ENCODE data around the gene DOCK4. TPM values are rescaled to one million over a fixed set of nuclear protein-coding genes. Genes with fewer than 3 reads are reported as not detected.

DOCK4 gene
- polyA plus RNA-seq, 1 donor from 2014 or later: not detected

DNA sequence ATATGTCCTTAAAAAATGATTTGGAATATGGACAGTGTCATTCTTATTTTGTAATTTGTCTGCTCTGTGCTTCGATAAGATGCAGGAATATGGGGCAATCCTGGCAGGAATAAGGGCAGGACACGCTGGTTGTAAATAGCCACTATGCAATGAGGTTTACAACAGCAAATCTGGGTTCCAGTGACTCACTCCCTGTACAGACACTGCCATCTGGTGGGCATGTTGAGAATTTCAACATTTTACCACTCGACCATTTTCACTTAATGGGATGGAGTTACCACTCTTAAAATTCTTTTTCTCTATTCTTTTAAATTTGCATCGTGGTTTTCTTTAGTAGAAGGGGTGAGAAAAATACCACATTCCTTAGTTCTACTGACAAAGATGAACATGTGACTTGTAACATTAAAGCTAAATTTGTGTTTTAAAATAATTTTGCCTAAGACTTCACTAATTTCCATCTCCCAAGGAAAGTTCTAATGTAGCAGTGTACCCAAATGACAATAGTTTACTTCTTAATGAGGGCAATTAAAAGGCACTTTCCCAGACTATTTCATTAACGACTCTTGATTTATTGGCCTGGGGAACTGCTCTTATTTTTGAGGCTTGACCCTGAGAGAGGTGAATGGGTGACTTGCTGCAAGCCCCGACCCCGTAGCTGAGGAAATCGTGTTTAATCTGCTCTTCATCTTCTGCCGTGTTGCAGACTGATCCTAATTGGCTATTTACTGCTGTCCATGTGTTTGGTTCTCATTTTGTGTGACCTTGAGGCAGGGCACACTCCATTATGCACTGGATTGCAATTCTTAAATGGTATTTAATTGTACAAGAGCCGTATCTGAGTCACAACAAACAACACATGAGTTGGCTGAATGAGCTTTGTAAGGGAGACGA is 470.3 kb downstream of the DOCK4 start:
- H3K4me3 Mint-ChIP-seq: no peak overlapping the region
- H3K4me1 Mint-ChIP-seq: no peaks in the 10 kb centered on the region
- no peaks in the 10 kb centered on the region for H3K9me3 Mint-ChIP-seq
- H3K36me3 Mint-ChIP-seq: no peaks in the 10 kb centered on the region
- H3K27ac Mint-ChIP-seq: no peak overlapping the region
- no peaks in the 10 kb centered on the region for H3K27me3 Mint-ChIP-seq

DNA sequence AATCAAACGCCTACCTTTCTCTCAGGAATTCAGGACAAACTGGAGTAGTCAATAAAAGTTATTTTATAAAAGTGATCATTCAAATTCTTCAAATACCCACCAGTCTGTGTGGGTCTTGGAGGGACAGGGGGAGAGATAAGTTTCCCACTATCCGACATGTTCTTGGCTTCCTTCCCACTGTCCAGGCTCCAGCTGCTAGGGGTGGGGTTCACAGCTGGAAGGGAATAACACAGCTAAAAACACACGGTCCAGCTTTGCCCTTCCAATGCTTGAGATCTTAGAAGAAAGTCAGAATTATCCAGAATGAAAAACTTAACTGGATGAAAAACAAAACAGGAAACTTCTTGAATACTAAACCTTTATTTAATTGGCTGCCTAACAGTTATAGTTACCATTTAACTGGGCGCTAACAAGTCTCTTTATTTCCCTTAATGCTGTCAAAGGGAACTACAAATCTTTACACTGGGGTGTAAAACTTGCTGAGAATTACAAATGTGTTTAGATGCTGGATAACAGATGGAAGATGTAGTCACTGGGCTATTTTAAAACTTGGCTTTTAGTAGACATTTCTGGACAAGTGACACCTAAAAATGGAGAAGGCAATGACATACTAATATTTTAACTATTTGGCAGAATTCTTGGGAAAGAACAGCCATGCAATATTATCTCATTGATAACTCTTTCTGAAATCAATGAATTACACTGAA is 471.1 kb downstream of the DOCK4 start:
- H3K27ac Mint-ChIP-seq: no peak overlapping the region
- no peaks in the 10 kb centered on the region for H3K27me3 Mint-ChIP-seq
- no peak overlapping the region for H3K4me3 Mint-ChIP-seq
- no peaks in the 10 kb centered on the region for H3K4me1 Mint-ChIP-seq
- no peaks in the 10 kb centered on the region for H3K9me3 Mint-ChIP-seq
- H3K36me3 Mint-ChIP-seq: no peaks in the 10 kb centered on the region

DNA sequence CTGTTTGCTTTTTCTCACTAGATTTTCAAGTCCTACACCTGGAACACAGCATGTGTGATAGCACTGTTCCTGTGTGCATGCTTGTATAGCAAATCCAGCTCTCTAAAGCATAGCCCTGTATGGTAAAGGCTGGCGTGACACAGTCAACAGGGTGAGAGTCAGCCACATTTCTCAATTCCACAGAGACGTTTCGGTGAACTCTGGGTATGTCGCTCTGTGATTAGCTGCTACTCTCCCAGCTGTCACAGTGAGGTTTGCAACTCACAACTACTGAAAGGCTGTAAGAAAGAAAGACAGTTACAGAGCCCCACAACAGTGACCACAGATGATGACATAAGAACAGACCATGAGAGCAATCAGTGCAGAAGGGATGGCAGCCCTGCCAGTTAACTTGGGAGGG is 473.3 kb downstream of the DOCK4 start:
- no peaks in the 10 kb centered on the region for H3K27me3 Mint-ChIP-seq
- H3K4me1 Mint-ChIP-seq: no peaks in the 10 kb centered on the region
- no peak overlapping the region for H3K27ac Mint-ChIP-seq
- H3K4me3 Mint-ChIP-seq: peak overlapping the region in 1 of 4 donors; percentile 47
- H3K36me3 Mint-ChIP-seq: no peaks in the 10 kb centered on the region
- H3K9me3 Mint-ChIP-seq: no peaks in the 10 kb centered on the region

DNA sequence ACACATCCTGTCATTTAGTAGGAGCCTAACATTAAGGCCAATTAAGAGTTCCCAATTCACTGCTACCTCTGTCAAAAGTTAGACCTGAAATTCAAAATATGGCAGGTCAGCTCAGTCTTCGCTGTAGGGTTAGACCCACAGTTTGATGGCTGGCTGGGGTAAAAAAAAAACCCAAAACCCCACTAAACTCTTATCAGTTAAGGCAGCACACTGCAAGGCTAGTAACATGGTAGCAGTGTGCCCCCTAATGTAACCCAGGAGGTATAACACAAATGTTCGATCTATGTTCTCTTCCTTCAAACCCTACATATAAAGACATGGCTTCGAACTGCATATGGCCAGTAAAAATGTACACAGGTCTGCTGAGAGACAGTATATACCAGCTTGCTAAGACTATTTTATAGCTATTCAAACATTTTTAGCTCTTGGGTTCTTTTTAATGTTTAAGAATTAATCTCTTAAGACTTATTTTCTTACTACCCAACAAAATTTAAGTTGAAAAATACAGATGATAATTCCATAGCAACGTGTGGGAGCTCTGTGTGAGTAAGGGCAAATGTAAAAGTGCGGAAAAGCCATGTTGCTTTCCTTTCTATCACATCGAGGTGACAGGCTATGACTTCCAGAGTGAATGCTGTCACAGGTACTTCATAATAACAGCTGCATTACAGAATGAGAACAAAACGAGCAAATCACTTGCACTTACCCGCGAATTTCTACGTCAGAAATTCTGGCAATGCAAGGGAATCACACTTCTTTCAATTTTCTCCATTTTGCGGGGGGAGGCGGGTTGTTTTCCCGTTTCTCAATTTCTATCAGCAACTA is 475.5 kb downstream of the DOCK4 start:
- Mint-ChIP-seq H3K27me3 (peaks cover 2% of the 10 kb centered on the region), H3K4me1 (no peaks in the 10 kb centered on the region), H3K9me3 (no peaks in the 10 kb centered on the region), H3K27ac (peak overlapping the region in 1 of 3 donors; percentile 31), H3K4me3 (no peak overlapping the region), H3K36me3 (no peaks in the 10 kb centered on the region)

DNA sequence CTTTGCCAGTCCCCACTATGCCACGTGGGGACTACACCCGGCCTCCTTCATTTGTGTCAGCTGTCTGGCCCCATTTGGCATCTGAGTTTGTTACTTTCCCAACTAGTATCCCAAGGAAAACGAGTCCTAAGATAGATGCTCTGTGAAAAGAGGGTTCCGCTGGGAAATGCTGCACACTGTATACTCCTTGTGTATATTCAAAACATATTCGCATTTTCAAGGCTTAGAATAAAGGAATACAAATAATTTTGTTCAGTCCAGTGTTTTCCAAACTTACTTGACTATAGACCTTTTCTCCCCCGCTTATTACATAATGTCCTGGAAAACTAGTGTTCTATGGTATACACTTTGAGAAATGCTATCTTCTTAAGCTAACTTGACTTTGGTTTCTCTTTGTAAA is 476.1 kb downstream of the DOCK4 start:
- Mint-ChIP-seq H3K36me3 (no peaks in the 10 kb centered on the region), H3K9me3 (no peaks in the 10 kb centered on the region), H3K4me1 (no peaks in the 10 kb centered on the region), H3K27ac (no peak overlapping the region), H3K27me3 (peaks cover 3% of the 10 kb centered on the region), H3K4me3 (no peak overlapping the region)

DNA sequence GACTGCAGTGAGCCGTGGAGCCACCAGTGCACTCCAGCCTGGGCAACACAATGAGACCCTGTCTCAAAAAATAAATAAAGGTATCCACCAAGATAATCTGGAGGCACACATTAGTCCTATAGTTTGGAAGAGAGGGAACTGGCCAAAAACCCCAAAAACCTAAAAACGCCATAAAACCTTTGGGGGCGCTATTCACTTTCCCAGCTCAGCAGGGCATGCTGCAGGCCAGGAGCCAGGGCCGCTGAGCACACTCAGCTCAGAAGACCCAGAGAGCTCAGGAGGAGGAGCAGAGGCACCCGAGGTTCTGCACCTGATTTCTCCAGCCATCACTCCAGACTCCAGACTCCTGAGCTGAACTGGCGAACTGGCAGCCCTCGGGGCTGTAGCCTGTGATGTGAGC is 476.7 kb downstream of the DOCK4 start:
- H3K36me3 Mint-ChIP-seq: no peaks in the 10 kb centered on the region
- no peak overlapping the region for H3K4me3 Mint-ChIP-seq
- peaks cover 3% of the 10 kb centered on the region for H3K27me3 Mint-ChIP-seq
- no peaks in the 10 kb centered on the region for H3K4me1 Mint-ChIP-seq
- H3K27ac Mint-ChIP-seq: no peak overlapping the region
- no peaks in the 10 kb centered on the region for H3K9me3 Mint-ChIP-seq

DNA sequence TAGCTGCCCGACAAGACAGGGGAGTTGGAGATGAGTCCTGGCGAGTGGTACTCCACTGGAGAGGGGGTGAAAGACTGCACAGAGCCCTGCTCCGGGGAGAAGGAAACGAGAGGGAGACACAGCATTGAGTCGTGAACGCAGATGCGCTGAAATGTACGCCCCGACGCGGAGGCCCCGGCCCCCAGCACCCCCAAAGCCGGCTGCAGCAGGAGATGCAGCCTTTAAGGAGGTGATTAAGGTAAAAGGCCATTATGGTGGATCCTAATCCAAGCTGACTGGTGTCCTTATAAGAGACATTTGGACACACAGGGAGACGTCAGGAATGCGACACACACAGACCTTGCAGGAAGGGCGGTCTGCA is 477.6 kb downstream of the DOCK4 start:
- H3K27ac Mint-ChIP-seq: no peak overlapping the region
- H3K36me3 Mint-ChIP-seq: no peaks in the 10 kb centered on the region
- H3K9me3 Mint-ChIP-seq: no peaks in the 10 kb centered on the region
- no peak overlapping the region for H3K4me3 Mint-ChIP-seq
- peaks cover 5% of the 10 kb centered on the region for H3K27me3 Mint-ChIP-seq
- H3K4me1 Mint-ChIP-seq: peaks cover 0 to 1% (median 0%) of the 10 kb centered on the region in 3 donors

DNA sequence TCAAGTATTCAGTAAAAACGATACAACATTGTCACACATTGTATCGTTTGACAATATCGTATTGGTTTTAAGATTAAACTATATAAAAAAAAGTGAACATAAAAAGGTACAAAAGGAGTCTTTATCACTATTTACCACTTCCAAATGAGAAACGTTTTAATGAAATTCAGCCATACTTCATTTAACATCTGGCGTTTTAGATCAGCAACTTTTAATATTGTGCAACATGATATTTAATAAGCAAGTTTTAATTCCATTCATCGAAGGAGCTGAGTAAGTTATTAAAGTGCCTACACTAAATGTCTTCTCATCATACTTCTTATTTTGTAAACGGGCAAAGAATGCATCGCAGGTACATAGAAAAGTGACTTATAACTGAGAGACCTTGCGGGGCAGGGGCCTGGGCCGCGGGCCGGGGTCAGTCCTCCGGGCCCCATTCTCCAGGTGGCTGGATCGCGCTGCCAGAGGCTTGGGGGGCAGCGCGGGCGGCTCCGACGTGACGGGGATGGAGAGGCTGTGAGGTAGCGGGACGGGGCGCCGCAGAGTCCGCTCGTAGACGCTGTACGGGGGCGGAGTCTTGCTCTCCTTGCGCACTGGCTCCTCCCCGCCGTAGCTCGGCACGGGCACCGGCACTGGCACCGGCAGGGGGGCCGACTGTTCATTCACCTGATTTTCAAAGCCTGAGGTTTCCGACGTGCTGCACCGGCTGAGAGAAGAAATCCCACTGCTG is 478.1 kb downstream of the DOCK4 start:
- Mint-ChIP-seq H3K27me3 (peaks cover 5% of the 10 kb centered on the region), H3K27ac (no peak overlapping the region), H3K9me3 (no peaks in the 10 kb centered on the region), H3K4me3 (no peak overlapping the region), H3K4me1 (peaks cover 0 to 1% (median 0%) of the 10 kb centered on the region in 3 donors), H3K36me3 (no peaks in the 10 kb centered on the region)

DNA sequence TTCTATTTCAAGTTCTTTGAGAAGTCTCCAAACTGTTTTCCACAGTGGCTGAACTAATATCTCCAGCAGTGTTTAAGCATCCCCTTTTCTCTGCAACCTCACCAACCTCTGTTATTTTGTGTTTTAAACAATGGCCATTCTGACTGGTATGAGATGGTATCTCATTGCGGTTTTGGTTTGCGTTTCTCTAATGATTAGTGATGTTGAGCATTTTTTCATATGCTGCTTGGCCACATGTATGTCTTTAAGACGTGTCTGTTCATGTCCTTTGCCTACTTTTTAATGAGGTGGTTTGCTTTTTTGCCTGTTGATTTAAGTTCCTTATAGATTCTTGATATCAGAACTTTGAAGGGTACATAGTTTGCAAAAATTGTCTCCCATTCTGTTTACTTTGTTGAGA is 487.3 kb downstream of the DOCK4 start:
- no peaks in the 10 kb centered on the region for H3K4me1 Mint-ChIP-seq

DNA sequence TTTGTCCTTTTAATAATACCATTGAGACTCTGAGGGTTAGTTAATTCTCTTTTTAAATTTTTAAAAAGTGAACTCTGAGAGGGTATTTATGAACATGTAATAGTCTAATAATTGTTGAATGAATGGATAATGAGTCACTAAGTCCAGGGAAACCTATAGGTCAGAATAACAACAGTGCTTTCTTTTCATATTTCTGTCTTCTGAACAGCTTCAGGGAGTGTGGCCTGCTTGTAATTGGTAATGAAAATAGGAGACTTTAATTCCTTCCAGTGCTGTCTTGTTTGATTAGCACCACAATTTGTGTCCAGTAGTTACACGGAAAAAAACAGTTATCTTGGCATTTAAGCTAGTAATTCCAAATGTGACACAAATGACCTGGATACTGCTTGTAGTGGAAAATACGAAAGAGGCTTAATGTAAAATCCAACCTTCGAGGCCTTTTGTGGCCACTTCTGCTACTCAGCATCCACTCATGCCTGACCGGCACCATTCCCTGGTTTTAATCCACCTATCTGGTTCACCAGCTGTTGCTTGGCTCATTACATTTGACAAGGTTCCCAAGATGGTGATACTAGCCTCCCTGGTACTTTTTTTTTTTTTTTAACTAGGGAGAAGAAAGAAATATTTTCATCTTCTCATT is 494.7 kb downstream of the DOCK4 start:
- Mint-ChIP-seq H3K27me3 (peaks cover 2% of the 10 kb centered on the region), H3K36me3 (peaks cover 1% of the 10 kb centered on the region), H3K4me3 (no peak overlapping the region), H3K4me1 (no peaks in the 10 kb centered on the region), H3K9me3 (no peaks in the 10 kb centered on the region), H3K27ac (peak overlapping the region in 1 of 3 donors; percentile 57)

More for the DNA sequence above, 487.3 kb downstream of the DOCK4 start:
- H3K4me3 Mint-ChIP-seq: no peak overlapping the region
- H3K36me3 Mint-ChIP-seq: no peaks in the 10 kb centered on the region
- no peak overlapping the region for H3K27ac Mint-ChIP-seq
- H3K27me3 Mint-ChIP-seq: peaks cover 3% of the 10 kb centered on the region
- H3K9me3 Mint-ChIP-seq: peaks cover 0 to 2% (median 0%) of the 10 kb centered on the region in 3 donors

DNA sequence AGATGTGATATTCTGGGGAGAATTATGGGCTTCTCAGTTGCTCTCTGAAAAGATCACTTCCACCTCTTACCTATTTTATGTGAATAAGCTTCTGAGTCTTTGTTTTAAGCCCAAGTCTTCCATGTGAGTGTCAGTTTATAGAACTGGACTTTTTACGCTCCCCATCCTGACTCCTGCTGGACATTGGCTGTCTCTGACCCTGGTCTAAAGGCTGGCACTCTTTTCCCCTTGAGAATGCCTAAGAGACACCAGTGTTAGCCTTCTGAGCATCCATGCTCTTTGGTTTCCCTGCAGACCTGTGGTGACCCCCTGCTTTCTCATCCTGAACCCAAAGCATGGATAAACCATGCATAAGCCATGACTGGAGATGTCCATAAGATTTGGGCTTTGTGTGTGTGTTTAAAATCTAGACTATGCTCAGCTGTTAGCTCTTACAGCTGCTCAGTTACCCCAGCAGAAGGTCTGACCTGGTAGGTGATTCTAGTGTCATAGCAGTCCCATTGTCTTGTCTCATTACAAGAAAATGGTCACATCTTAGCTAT is 495.3 kb downstream of the DOCK4 start:
- Mint-ChIP-seq H3K4me1 (no peaks in the 10 kb centered on the region), H3K27ac (no peak overlapping the region), H3K27me3 (peaks cover 2% of the 10 kb centered on the region), H3K9me3 (no peaks in the 10 kb centered on the region), H3K36me3 (peaks cover 1% of the 10 kb centered on the region), H3K4me3 (no peak overlapping the region)

DNA sequence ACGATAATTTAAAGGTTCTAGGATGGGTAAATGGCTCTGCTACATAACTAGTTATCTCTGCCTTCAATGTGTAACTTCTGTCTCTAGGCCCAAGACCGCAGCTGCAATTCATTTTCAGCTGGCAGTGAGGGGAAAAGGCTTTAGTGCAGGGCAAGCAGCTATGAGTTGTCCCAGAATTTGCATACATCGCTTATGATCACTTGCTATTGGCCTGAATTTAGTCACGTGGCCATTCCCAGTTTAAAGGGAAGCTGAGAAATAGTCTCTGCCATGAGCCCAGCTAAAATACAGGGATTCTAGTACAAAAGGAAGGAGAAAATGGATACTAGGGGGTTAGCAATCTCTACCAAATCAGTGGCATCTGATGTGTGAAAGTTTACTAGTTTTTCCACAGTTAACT is 498.1 kb downstream of the DOCK4 start:
- H3K4me1 Mint-ChIP-seq: peaks cover 0 to 1% (median 0%) of the 10 kb centered on the region in 3 donors
- H3K4me3 Mint-ChIP-seq: no peak overlapping the region
- no peaks in the 10 kb centered on the region for H3K36me3 Mint-ChIP-seq
- no peak overlapping the region for H3K27ac Mint-ChIP-seq
- H3K9me3 Mint-ChIP-seq: peaks cover 0 to 6% (median 2%) of the 10 kb centered on the region in 3 donors
- H3K27me3 Mint-ChIP-seq: peaks cover 2% of the 10 kb centered on the region

DNA sequence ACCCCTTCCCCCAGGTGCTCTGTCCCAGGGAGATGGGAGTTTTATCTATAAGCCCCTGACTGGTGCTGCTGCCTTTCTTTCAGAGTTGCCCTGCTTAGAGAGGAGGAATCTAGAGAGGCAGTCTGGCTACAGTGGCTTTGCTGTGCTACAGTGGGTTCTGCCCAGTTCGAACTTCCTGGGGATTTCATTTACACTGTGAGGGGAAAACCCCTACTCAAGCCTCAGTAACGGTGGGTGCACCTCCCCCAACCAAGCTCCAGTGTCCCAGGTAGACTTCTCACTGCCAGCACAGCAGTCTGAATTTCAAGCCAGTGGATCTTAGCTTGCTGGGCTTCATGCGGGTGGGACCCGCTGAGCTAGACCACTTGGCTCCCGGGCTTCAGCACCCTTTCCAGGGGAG is 500.4 kb downstream of the DOCK4 start:
- H3K9me3 Mint-ChIP-seq: peaks cover 0 to 8% (median 2%) of the 10 kb centered on the region in 3 donors
- H3K27ac Mint-ChIP-seq: no peak overlapping the region
- H3K4me1 Mint-ChIP-seq: peaks cover 0 to 1% (median 0%) of the 10 kb centered on the region in 3 donors
- H3K27me3 Mint-ChIP-seq: peaks cover 2% of the 10 kb centered on the region
- no peaks in the 10 kb centered on the region for H3K36me3 Mint-ChIP-seq
- H3K4me3 Mint-ChIP-seq: no peak overlapping the region

DNA sequence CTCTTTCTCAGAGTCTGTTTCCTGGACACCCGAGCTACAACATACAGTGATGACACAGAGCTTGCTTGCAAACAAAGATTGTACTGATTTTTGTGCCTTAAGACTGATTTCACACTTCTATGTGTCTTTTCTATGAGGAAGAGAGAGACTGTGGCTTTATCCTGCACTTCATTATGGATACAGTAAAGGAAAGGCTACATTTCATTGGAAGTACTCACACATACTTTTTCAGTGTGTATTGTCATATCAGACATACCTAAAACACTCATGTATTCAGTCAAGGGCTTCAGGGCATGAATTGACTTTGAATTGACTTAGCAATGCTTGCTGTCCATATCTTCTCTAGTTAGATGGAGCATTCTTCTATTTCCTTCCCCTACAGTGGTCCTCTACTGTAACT is 508.4 kb downstream of the DOCK4 start:
- Mint-ChIP-seq H3K4me3 (no peak overlapping the region), H3K36me3 (no peaks in the 10 kb centered on the region), H3K27me3 (no peaks in the 10 kb centered on the region), H3K4me1 (no peaks in the 10 kb centered on the region), H3K9me3 (peaks cover 0 to 11% (median 3%) of the 10 kb centered on the region in 3 donors), H3K27ac (no peak overlapping the region)
